ENCODE results near the gene KRTCAP2. TPM values are rescaled to one million over a fixed set of nuclear protein-coding genes. Genes with fewer than 3 reads are reported as not detected.
"Not testable (repeated sequence)": the region's sequence is repeated elsewhere in the genome, so short reads cannot be mapped to it uniquely, and the experiment has no call there.

Gene KRTCAP2
- total RNA-seq, result 100 to 1,000 TPM in 4 of 6 donors, 10 to 100 TPM in 2; 91.8 to 119 (median 102) TPM
- 100 to 1,000 TPM; 182 to 238 TPM for polyA plus RNA-seq

DNA sequence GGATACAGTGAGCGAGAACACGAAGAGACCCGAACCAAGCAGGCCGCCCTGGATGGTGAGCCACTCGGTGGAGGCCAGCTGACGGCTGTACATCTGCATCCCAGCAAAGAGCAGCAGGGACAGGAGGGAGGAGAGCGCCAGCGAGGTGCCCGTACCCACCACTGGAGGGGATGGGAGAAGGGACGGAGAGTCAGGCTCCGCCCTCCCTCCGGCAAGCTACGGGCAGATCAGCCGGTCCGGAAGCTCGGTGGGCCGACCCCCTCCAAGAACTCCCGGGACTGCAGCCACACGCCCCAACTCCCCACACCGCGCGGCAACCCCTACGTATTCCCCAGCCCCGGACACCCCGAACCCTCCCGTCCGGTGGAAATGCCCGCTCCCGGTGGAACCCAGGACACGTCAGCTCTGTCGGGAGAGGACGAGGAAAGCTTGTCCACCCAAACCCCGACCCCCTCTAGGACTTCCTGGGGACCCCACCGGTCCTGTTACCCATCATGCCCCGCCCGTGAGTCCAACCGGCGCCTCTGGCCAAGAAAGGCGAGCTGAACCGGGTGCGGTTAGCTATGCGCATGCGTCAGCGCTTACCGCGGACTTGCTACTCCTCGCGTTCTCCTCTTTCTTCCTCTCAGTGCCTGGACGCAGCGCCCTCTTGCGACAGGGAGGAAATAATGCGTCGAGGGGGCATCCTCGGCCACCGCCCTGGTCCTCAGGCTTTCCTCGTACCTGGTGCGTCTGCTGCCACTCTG lies at the start of gene KRTCAP2:
Gene KRTCAP2 (minus strand): TSS at position 573 of the 746 bp plus-strand sequence. CDS start 80 bp downstream, at position 493.
- Histone ChIP-seq H3K27me3 (no peaks in the 10 kb centered on the region), H3K36me3 (no peaks in the 10 kb centered on the region), H3K27ac (peak within 1 kb of the TSS; percentile 41 to 77 (median 68)), H3K9me3 (no peaks in the 10 kb centered on the region), H3K4me1 (peaks cover 3 to 19% (median 10%) of the 10 kb centered on the region in 3 donors), H3K4me3 (peak within 1 kb of the TSS; percentile 60 to 85 (median 70))
- DNase-seq (peak; percentile 93 to 99 (median 95)), ATAC-seq (peak; percentile 83 to 85 (median 84)), FAIRE-seq (no peak)
- WGBS, 2 donors, result 0 to 1% methylated on average over 45 to 57 of the region's 57 CpGs
- peak; percentile 79 to 93 (median 90) for TF ChIP-seq CTCF (IDR thresholded peaks at IDR 0.05)
- intact Hi-C loops (cut with DNase I), result no loop called here

- 91 to 92% methylated on average over 10 of the region's 10 CpGs for WGBS, 2 donors
- ATAC-seq; H3K9me3 ChIP-seq; H3K27ac ChIP-seq; H3K36me3 ChIP-seq; H3K4me3 ChIP-seq; intact Hi-C loops (cut with DNase I); H3K27me3 ChIP-seq; DNase-seq; FAIRE-seq; H3K4me1 ChIP-seq: not testable (repeated sequence)
Measured at GRCh38 chr1:155220211-155220965, 47.3 kb upstream of the KRTCAP2 start.

DNA sequence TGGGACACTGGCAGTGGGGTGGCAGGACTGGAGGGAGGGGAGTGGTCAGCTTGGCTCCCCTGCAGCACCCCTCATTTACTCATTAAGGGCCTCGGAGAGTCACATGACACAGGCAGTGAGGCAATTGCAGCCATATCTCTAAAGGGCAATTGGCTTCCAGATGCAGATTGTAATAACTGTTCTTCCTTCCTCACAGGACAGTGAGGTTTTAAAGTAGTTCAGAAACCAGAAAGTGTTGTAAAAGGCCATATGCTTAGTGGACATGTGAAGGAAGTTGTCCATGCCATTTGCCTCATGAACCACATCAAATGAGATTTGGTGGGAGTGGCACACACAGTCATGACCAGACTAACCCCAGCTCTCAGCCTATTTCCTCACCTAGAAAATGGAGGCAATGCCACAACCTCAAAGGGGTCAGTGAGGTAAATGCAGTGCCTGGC lies 46.5 kb upstream of the KRTCAP2 start:
- H3K4me3 ChIP-seq, result peak overlapping the region in 1 of 4 donors; percentile 11
- peak; percentile 64 to 76 (median 69) for ATAC-seq
- no peaks in the 10 kb centered on the region for H3K36me3 ChIP-seq
- 8 to 11% methylated on average over 1 of the region's 1 CpG for WGBS, 2 donors
- no peak for FAIRE-seq
- TF ChIP-seq CTCF (IDR thresholded peaks at IDR 0.05), result no peak
- DNase-seq, result no peak
- peaks cover 0 to 5% (median 0%) of the 10 kb centered on the region in 3 donors for H3K4me1 ChIP-seq
- no peaks in the 10 kb centered on the region for H3K27me3 ChIP-seq
- peak overlapping the region in 1 of 4 donors; percentile 37 for H3K27ac ChIP-seq
- intact Hi-C loops (cut with DNase I), result no loop called here
- H3K9me3 ChIP-seq, result no peaks in the 10 kb centered on the region

GRCh38 chr1:155218854-155219591 lies 45.9 kb upstream of the KRTCAP2 start:
- DNase-seq (peak in 2 of 6 donors; percentile 54 to 71), FAIRE-seq (no peak), ATAC-seq (peak; percentile 84 to 89 (median 86))
- Histone ChIP-seq H3K4me1 (peaks cover 0 to 5% (median 0%) of the 10 kb centered on the region in 3 donors), H3K4me3 (peak overlapping the region in 1 of 4 donors; percentile 11), H3K27ac (peak overlapping the region in 1 of 4 donors; percentile 37), H3K36me3 (no peaks in the 10 kb centered on the region), H3K27me3 (no peaks in the 10 kb centered on the region), H3K9me3 (no peaks in the 10 kb centered on the region)
- TF ChIP-seq CTCF (IDR thresholded peaks at IDR 0.05), result no peak
- intact Hi-C loops (cut with DNase I), result no loop called here
- 29 to 40% methylated on average over 7 of the region's 7 CpGs for WGBS, 2 donors

DNA sequence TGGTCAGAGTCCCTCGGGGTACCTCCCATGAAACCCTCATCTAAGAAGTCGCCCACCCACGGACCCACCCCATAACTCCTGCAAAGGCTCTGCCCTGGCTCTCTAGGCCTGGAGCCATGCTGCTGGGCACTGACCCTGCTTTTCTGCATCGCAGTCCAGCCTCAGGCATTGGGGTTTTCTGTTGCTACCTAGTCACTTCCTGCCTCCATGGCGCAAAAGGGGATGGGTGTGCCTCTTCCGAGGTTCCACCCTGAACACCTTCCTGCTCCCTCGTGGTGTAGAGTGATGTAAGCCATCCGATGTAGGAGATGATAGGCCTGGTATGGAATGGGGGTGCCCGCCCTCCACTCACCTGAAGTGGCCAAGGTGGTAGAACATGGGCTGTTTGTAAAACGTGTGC lies 41.6 kb upstream of the KRTCAP2 start:
- ATAC-seq; H3K36me3 ChIP-seq; FAIRE-seq; H3K27me3 ChIP-seq; H3K4me3 ChIP-seq; intact Hi-C loops (cut with DNase I); H3K27ac ChIP-seq; H3K4me1 ChIP-seq; H3K9me3 ChIP-seq: not testable (repeated sequence)
- peak in 1 of 6 donors; percentile 18 for DNase-seq
- WGBS, 2 donors, result 76% methylated on average over 8 of the region's 10 CpGs

DNA sequence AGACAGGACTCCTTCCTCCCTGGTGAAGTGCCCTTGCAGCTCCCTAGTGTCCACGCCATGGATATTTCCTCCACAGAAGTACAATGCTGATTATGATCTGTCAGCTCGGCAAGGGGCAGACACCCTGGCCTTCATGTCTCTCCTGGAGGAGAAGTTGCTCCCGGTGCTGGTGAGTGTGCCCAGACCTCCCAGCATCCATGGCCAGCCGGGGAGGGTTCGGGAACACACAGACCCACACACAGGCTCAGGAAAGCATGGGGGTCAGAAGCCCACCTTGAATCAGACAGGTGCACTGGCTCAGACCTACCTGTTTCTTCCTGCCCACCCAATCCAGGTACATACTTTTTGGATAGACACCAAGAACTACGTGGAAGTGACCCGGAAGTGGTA lies 38.9 kb upstream of the KRTCAP2 start:
- DNase-seq; H3K27me3 ChIP-seq; H3K27ac ChIP-seq; H3K36me3 ChIP-seq; ATAC-seq; intact Hi-C loops (cut with DNase I); FAIRE-seq; H3K9me3 ChIP-seq; H3K4me3 ChIP-seq: not testable (repeated sequence)
- WGBS, 2 donors, result 80 to 87% methylated on average over 7 of the region's 7 CpGs
- H3K4me1 ChIP-seq, result peaks cover 0 to 11% (median 0%) of the 10 kb centered on the region in 3 donors

GRCh38 chr1:155211381-155212050 lies 38.4 kb upstream of the KRTCAP2 start:
- H3K4me3 ChIP-seq; H3K27me3 ChIP-seq; H3K27ac ChIP-seq; H3K9me3 ChIP-seq; DNase-seq; H3K36me3 ChIP-seq; FAIRE-seq; intact Hi-C loops (cut with DNase I); ATAC-seq: not testable (repeated sequence)
- 80 to 92% methylated on average over 11 to 13 of the region's 13 CpGs for WGBS, 2 donors
- H3K4me1 ChIP-seq, result peaks cover 0 to 15% (median 0%) of the 10 kb centered on the region in 3 donors
